Kidney epithelial cell (primary cell): ENCODE results near the gene TRABD. TPM values are rescaled to one million over a fixed set of nuclear protein-coding genes. Genes with fewer than 3 reads are reported as not detected.

Experiments used
- DNase-seq: peaks from one replicate; pipeline ENCODE4 v3.0.0-alpha.2; 2010; ENCODE audit warnings: low read depth
- H3K27me3 ChIP-seq: 2 replicates; pipeline ENCODE4 v1.6.0; 2011; ENCODE audit warnings: low read length; ENCODE audit not compliant: control insufficient read depth, insufficient read depth
- H3K36me3 ChIP-seq: 2 replicates; pipeline ENCODE4 v1.5.1; 2011; ENCODE audit warnings: low read length; ENCODE audit not compliant: control insufficient read depth, insufficient read depth
- H3K4me3 ChIP-seq: 2 replicates; pipeline ENCODE4 v1.5.1; 2011; ENCODE audit warnings: low read depth, mild to moderate bottlenecking, control low read depth, low read length
- CTCF ChIP-seq: IDR thresholded peaks from 2 replicates; pipeline ENCODE4 v1.5.1; 2011; ENCODE audit warnings: mild to moderate bottlenecking, moderate library complexity, low read length, control low read depth, inconsistent platforms; ENCODE audit not compliant: insufficient read depth, poor library complexity, severe bottlenecking
- total RNA-seq: library from RNA; depleted of rRNA; stranded (reverse); fragments of >200 nt; gene quantifications from 2 replicates; pipeline ENCODE4 v1.2.3, GENCODE V29; 2015

Gene TRABD
- total RNA-seq, 1 donor from 2014 or later, result 60.2 TPM

DNA sequence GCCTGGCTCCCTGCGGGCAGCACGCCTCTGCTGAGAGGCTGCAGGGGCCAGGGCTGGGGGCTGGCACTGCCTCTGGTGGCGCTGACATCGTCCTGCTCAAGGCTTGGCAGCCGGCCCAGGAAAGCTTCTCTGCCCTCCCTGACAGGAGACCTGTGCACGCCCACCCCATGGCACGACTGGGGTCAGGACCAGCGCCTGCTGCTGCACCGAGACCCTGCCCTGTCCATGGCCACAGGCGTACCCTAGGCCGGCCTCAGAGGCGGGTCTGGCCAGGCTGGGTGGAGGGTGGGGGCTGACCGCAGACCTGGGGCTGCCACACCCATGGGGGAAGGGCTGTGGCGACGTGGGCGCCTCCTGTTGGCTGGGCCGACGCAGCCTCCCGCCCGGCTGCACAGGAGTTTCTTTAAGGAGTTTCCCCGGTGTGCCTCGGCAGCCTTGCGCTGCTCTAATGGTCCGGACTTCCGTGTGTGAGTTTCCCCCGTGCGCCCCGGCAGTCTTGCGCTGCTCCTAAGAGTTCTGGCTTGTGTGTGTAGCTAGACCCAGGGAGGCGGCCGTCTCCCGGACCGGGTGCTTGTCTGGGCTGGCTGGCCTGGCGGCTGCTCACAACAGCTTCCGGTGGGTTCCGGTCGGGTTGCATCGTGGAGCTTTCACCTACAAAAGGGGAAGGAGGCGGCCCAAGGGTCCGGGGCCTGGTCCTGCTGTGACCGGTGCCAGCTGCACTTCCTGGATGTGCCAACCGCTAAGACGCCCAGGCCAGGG is 4.6 kb downstream of the TRABD start:
- no peak for DNase-seq
- H3K4me3 ChIP-seq, result peak overlapping the region; percentile 32
- peak; percentile 51 for TF ChIP-seq CTCF
- H3K36me3 ChIP-seq, result no peaks in the 10 kb centered on the region
- no peaks in the 10 kb centered on the region for H3K27me3 ChIP-seq

DNA sequence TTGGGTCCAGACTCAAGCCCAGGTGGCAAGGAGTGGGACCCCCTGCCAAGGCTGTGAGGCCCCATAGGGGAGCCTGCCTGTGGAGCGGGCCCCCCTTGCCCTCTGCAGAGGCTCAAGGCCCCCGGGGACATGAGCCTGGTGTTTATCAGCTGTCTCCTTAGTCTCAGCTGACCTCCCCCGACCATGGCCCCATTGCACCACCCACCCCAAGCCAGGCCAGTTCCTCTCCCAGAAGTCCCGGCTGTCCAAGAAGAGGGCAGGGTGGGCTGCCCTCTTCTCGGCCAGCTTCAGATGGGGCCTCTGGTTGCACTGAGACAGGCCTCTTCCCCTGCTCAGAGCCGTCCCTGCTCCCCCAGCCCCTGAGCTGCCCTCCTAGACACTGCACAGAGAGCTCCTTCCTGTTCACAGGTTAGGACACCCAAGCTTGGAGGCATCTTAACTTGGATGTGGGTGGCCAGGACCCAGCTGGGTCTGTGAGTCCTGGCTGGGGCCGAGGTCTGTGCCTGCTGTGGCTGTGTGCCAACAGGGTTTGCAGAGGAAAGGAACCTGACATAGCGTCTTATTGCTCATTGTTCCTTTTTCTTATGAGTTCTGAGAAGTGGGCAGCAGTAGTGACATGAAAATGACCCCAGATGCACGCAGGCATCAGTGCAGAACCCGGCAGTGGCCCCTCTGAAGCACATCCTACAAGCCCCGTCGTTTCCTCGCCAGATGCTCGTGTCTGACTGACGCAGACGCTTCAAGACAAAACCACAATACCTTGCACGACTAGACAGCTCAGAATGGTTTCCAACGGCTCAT is 5.4 kb downstream of the TRABD start:
- Histone ChIP-seq H3K36me3 (no peaks in the 10 kb centered on the region), H3K4me3 (peak overlapping the region; percentile 32), H3K27me3 (no peaks in the 10 kb centered on the region)
- TF ChIP-seq CTCF, result no peak
- DNase-seq, result no peak

GRCh38 chr22:50192436-50193204 is 6.9 kb downstream of the TRABD start:
- Histone ChIP-seq H3K27me3 (no peaks in the 10 kb centered on the region), H3K36me3 (no peaks in the 10 kb centered on the region), H3K4me3 (no peak overlapping the region)
- no peak for DNase-seq
- no peak for TF ChIP-seq CTCF

DNA sequence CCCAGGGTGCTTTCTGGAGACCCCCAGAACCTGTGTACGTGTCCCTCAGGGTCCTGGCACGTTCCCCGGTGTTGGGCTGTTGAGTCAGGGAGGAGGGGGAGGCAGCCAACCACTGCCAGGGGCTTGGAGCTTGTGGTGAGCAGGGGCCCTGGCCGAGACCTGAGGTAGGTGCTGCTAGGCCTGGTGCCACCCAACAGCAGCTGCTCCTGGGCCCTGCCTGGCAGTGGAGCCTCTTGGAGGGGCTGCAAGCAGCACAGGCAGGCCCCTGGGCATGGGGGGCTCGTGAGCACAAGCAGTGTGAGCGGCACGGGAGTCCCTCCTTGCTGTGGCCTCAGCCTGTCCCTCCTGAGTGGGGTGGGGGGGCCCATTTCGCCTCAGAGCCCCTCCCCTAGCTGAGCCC is 7.9 kb downstream of the TRABD start:
- no peak for DNase-seq
- no peak for TF ChIP-seq CTCF
- no peak overlapping the region for H3K4me3 ChIP-seq
- no peaks in the 10 kb centered on the region for H3K36me3 ChIP-seq
- H3K27me3 ChIP-seq, result no peaks in the 10 kb centered on the region

DNA sequence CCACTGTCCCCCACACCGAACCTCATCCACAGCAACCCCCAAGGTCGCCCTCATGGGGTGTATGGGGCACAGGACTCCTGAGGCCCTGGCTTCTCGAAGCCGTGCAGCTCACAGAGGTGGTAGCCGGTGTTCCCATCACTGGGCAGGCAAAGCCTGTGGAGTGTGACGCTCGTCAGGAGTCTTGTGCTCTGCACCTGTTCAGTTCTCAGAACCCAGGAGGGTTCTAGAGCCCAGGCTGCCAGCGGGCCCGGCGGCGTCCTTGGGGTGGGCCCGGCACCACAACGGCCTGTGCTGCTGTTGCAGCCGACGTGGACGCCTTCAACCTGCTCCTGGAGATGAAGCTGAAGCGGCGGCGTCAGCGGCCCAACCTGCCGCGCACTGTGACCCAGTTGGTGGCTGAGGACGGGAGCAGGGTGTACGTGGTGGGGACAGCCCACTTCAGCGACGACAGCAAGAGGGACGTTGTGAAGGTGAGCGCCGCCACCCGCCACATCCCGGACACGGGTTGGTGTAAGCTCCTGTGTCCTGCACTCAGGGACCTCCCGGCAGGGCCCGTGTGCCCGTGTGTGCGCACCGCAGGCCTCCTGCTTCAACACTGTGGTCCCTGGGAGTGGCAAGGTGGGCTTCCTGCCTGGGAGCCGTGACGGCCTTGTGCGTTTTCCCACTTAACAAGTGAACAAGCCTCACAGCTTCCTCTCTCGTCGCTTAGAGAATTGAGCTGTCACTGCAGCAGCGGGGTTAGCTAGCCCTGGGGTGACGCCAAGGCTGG is 8.5 kb downstream of the TRABD start:
- TF ChIP-seq CTCF, result no peak
- no peak for DNase-seq
- no peaks in the 10 kb centered on the region for H3K27me3 ChIP-seq
- H3K4me3 ChIP-seq, result no peak overlapping the region
- H3K36me3 ChIP-seq, result no peaks in the 10 kb centered on the region
